HG03060 (cell line): ENCODE measurements around the gene ADAM8.
"Not testable (repeated sequence)": the region's sequence is repeated elsewhere in the genome, so short reads cannot be mapped to it uniquely, and the experiment has no call there.

Source experiments
- ATAC-seq: cut with Tn5 transposase; IDR thresholded peaks from one replicate; pipeline ENCODE4 v1.9.1; 2021; ENCODE audit warnings: low read depth, moderate number of reproducible peaks; ENCODE audit not compliant: unreplicated experiment

Gene ADAM8

DNA sequence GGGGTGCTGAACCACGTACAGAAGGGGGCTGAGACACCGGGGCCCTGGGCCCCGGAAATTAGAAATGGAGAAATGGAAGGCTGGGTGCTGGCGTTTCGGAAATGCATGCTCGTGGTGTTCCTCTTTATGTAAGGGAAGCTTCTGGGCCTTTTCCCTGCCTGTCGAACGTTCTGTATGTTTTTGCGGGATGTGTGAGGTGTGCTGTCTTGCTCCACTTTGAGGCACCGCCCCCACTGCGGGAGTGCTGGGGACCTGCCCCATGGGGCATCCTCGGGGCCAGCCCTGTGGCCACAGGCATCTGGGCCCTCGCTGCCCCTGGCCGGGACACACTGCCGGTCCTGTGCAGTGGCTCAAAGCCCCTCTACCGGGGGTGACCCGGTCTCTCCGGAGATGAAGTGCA is 40.7 kb downstream of the ADAM8 start:
- no peak for ATAC-seq

- ATAC-seq, result no peak
Measured at GRCh38 chr10:133235265-133235855, 41.3 kb downstream of the ADAM8 start.

- not testable (repeated sequence) for ATAC-seq
Measured at GRCh38 chr10:133234796-133235195, 41.9 kb downstream of the ADAM8 start.

GRCh38 chr10:133231946-133232574 is 44.6 kb downstream of the ADAM8 start:
- no peak for ATAC-seq

DNA sequence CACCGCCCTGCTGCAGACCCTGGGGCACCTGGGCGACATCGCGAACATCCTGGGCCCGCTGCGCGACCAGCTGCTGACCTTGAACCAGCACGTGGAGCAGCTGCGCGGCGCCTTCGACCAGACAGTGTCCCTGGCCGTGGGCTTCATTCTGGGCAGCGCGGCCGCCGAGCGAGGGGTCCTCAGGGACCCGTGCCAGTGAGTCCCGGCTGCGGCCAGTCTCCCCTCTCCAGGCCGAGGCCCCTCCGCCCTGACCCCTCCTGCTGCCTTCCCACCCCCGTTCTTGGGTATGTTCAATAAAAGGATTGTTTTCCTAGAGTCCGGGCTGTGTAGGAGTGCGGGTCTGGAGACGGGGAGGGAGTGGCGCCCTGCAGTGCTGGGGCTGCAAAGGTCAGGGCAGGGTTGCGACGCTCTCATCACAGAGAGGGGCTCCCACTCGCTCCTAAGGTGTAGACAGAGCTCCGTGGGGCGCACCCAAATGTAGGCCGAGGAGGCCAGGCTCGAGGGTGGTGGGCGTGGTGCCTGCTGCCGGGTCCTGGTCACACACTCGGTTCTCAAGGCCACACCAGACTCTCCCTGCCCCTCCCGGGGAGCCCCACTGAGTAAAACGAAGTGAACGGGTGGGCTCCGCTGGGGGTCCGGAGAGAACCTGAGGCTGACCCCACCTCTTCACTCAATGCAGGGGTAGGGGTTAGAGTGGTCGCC is 45.3 kb downstream of the ADAM8 start:
- no peak for ATAC-seq

GRCh38 chr10:133230387-133231195 is 46.1 kb downstream of the ADAM8 start:
- ATAC-seq, result no peak

GRCh38 chr10:133230044-133230361 is 46.7 kb downstream of the ADAM8 start, which contains the start of gene UTF1:
TSS of gene UTF1 (plus strand) at chr10:133230217. CDS start at chr10:133230289, 72 bp downstream.
- ATAC-seq, result no peak

GRCh38 chr10:133229265-133230043 is 47.2 kb downstream of the ADAM8 start:
- no peak for ATAC-seq

- no peak for ATAC-seq
Measured at GRCh38 chr10:133227256-133227655, 49.4 kb downstream of the ADAM8 start.

- no peak for ATAC-seq
Measured at GRCh38 chr10:133226251-133226808, 50.3 kb downstream of the ADAM8 start.

DNA sequence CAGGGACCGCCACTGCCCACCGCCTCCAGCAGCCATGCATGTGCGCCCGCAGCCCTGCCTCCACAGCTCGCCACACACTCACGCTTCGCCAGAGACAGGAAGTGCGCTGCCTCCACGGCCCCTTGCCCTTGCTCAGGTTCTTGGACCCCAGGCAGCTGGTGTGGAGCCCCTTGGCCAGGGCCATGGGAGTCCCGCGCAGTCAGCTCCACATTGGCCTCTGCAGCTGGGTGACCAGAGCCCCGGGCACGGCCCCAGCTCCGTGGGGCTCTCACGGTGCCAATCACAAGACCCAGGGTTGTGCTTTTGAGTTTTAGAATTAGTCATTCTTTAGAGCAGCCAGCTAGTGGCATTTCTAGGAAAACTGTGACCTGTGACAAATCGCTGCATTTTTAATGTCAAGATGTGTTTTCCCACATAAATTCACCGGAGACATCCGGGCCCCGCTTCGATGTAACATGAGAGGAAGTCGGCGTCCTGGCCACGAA is 50.9 kb downstream of the ADAM8 start:
- ATAC-seq, result no peak

- no peak for ATAC-seq
Measured at GRCh38 chr10:133224756-133225372, 51.8 kb downstream of the ADAM8 start.

DNA sequence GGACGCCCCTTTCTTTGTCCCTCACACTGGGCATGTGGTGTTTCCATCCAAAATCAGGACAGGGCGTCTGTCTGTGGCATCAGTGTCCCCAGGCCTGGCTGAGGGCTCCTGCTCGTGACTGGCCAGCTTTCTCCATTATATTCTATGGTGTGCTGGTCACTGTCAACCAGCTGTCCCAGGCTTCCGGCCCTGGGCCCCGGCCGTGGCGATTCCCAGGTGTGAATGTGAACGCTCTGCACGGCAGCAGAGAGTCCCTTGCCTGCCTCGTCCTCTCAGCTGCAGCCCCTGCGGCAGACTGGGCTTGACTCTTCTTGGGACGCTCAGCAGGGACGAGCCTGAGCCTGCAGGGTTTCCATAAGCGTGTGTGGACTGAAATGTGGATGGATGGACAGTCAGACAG is 52.6 kb downstream of the ADAM8 start:
- ATAC-seq, result no peak

DNA sequence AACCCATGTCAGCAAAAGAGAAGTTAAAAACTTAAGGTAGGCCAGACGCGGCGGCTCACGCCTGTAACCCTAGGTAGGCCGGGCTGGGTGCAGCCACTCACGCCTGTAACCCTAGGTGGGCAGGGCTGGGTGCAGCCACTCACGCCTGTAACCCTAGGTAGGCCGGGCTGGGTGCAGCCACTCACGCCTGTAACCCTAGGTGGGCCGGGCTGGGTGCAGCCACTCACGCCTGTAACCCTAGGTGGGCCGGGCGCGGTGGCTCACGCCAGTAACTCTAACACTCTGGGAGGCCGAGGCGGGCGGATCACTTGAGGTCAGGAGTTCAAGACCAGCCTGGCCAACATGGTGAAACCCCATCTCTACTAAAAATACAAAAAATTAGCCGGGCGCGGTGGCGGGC is 54.9 kb downstream of the ADAM8 start:
- not testable (repeated sequence) for ATAC-seq

DNA sequence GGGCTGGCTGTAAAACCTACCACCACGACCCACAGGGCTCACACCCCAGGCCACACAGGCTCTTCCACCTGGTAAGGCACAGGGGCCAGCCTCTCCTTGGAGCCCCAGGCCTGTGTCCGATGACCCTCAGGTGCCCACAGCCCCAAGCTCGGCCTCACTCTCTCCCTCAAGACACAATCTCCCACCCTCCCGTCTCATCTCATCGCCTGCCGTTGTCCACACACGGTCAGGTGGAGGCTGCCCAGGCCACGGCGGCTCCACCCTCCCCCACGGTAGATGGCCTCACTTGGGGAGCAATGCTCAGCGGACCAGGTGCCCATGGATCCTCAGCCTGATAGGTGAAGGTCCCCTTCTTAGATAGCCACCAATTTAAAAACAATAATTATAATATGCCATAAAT is 55.3 kb downstream of the ADAM8 start:
- no peak for ATAC-seq

GRCh38 chr10:133219782-133220181 is 56.9 kb downstream of the ADAM8 start:
- no peak for ATAC-seq

DNA sequence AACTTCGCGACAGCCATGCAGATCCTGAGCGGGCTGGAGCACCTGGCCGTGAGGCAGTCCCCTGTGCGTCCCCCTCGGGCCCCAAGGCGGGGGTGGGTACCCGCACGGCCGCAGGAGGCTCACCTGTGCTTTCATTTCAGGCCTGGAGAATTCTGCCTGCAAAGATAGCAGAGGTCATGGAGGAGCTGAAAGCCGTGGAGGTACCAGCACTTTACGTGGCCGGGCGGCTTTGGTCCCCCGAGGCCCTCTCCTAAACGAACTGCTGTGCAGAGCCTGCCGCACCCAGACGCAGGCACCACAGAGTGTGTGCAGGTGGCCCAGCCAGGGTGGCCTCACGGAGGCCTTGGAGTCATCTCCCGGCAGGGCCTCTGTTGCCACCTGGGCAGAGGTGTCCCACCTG is 57.8 kb downstream of the ADAM8 start:
- ATAC-seq, result no peak

DNA sequence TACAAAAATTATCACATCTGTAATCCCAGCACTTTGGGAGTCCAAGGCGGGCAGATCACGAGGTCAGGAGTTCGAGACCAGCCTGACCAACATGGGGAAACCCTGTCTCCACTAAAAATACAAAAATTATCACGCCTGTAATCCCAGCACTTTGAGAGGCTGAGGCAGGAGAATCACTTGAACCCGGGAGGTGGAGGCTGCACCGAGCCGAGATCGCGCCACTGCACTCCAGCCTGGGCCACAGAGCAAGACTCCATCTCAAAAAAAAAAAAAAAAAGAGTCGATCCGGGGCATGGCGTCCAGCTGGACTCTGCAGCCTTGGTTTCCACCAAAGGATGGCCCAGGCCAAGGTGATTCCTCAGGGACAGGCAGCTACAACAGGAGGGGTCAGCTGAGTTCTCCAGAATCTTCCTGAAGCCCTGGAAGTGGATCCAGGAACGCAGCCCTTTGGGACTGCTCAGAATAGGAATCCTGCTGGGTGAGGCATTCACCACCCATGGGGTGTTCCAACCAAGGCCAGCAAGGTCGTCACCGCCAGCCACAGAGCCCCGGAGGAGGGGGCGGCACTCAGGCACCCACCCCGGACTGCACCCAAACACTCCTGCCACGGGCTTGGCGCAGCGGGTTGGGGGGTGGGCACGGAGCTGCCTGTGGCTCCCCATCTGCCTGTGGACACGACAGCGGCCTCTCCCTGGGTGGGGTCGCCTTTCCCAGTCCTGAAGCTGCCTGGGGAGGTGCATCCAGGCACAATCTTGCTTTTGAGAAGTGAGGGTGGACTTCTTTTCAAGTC is 58.7 kb downstream of the ADAM8 start:
- no peak for ATAC-seq

- no peak for ATAC-seq
Measured at GRCh38 chr10:133216776-133217175, 59.9 kb downstream of the ADAM8 start.
